GM23248 (cell line): ENCODE data around the gene TADA1.

Experiments
- EZH2 ChIP-seq: fragments of 200-600 bp; sonication (generic); IDR thresholded peaks from 2 replicates; pipeline ENCODE4 v1.6.1; 2018; ENCODE audit warnings: antibody characterized with exemption, mild to moderate bottlenecking; ENCODE audit not compliant: insufficient read depth, poor library complexity, severe bottlenecking
- EZH2phosphoT487 ChIP-seq: fragments of 200-600 bp; sonication (generic); IDR thresholded peaks from 2 replicates; pipeline ENCODE4 v1.6.1; 2018; ENCODE audit warnings: antibody characterized with exemption, moderate library complexity, mild to moderate bottlenecking, low read depth; ENCODE audit not compliant: insufficient read depth

DNA sequence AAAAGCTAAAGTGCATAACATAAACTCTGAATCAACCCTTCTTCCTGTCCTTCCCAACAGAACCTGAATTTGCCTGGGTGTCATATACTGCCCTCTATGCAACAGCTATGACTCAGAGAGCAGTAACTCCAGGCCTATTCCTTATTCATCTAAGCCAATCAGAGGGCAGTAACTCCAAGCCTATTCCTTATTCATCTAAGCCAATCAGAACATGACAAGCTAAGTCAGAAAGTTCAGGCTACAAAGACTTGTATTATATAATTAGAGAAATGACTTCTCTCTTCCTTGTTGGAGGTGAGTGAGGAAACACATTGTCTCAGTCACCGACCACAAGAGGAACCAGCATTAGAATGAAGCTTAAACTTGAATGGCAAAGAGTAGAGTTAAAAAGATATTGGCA, 26.2 kb upstream of the TADA1 start:
- TF ChIP-seq EZH2 = no peak
- no peak for TF ChIP-seq EZH2phosphoT487
